DND-41 (cell line): ENCODE measurements around the gene AGMO.

Experiments used
- CTCF ChIP-seq: IDR thresholded peaks from 2 replicates; pipeline ENCODE4 v1.5.1; 2012; ENCODE audit warnings: borderline replicate concordance, low read length, moderate library complexity, mild to moderate bottlenecking; ENCODE audit not compliant: poor library complexity, severe bottlenecking; ENCODE audit errors: extremely low read depth
- EZH2 ChIP-seq: IDR thresholded peaks from 3 replicates; pipeline ENCODE4 v1.6.1; 2012; ENCODE audit warnings: borderline replicate concordance, low read depth, mild to moderate bottlenecking, moderate library complexity, low read length, inconsistent platforms; ENCODE audit not compliant: severe bottlenecking

DNA sequence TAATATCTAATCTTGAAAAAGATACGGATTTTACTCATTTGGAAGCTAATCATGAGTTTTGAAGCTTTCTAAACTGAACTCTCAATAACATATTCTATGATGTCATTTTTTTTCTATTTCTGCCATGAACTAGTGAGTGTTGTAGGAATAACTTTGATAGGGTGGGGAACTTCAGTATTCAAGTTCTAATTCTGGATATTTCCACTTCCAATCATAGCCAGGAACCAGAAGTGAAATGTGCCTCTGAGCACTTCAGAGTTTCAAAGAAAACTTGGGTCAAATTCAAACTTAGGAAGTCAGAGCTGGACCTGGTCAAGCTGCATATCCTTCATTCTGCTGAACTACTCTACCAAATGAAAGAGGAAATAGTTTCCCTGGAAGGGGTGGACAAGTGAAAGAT is 847 bp downstream of the AGMO start:
- TF ChIP-seq CTCF (no peak), EZH2 (no peak)
